CD14-positive monocyte (primary cell): Measurements from ENCODE around the gene SLC4A11. TPM values are rescaled to one million over a fixed set of nuclear protein-coding genes. Genes with fewer than 3 reads are reported as not detected.

Experiments used
- DNase-seq, 3 donors: peaks; one replicate each; pipeline ENCODE4 v3.0.0-alpha.2; 2011 to 2022
- H2AFZ ChIP-seq: 2 replicates; pipeline ENCODE4 v1.6.0; 2012; ENCODE audit warnings: mild to moderate bottlenecking, low read depth, low read length, inconsistent platforms; ENCODE audit not compliant: insufficient read depth, poor library complexity, severe bottlenecking
- H3K27ac ChIP-seq, 2 donors: 1 replicate in 1 of 2; 2 replicates in 1 of 2; pipeline ENCODE4 v1.5.1; 2012 to 2013; ENCODE audit warnings: low read length in 2 of 2, control low read depth in 1 of 2, inconsistent platforms in 1 of 2, low read depth in 1 of 2, mild to moderate bottlenecking in 1 of 2
- H3K27me3 ChIP-seq, 2 donors: one replicate each; pipeline versions ENCODE4 v1.6.0 to v1.6.1; 2011 to 2013; ENCODE audit warnings: low read length in 2 of 2; ENCODE audit not compliant: control insufficient read depth in 2 of 2, insufficient read depth in 2 of 2
- H3K36me3 ChIP-seq, 2 donors: replicated peaks in 1 of 2; 1 replicate in 1 of 2; 2 replicates in 1 of 2; pipeline versions ENCODE4 v1.5.1 to v1.6.1; 2012 to 2013; ENCODE audit warnings: low read length in 2 of 2, control low read depth in 1 of 2, inconsistent platforms in 1 of 2, mild to moderate bottlenecking in 1 of 2; ENCODE audit not compliant: insufficient read depth in 2 of 2, control insufficient read depth in 1 of 2
- H3K4me1 ChIP-seq, 2 donors: 1 replicate in 1 of 2; 2 replicates in 1 of 2; pipeline versions ENCODE4 v1.5.1 to v1.6.1; 2012 to 2013; ENCODE audit warnings: low read length in 2 of 2, control low read depth in 1 of 2, inconsistent platforms in 1 of 2, mild to moderate bottlenecking in 1 of 2, moderate library complexity in 1 of 2; ENCODE audit not compliant: insufficient read depth in 2 of 2, control insufficient read depth in 1 of 2
- H3K4me2 ChIP-seq: replicated peaks from 2 replicates; pipeline ENCODE3; 2012; ENCODE audit warnings: low read length, moderate library complexity, mild to moderate bottlenecking; ENCODE audit not compliant: poor library complexity, severe bottlenecking; ENCODE audit errors: extremely low read depth
- H3K4me3 ChIP-seq, 3 experiments: fragments of 200-600 bp in 1 of 3; sonication (generic) in 1 of 3; replicated peaks in 1 of 3; 1 replicate in 2 of 3; 2 replicates in 1 of 3; pipeline ENCODE4 v1.5.1; 2011 to 2013; ENCODE audit warnings: low read length in 3 of 3, mild to moderate bottlenecking in 3 of 3, control low read depth in 2 of 3, low read depth in 2 of 3, inconsistent platforms in 1 of 3, moderate library complexity in 1 of 3
- H3K79me2 ChIP-seq: 2 replicates; pipeline ENCODE4 v1.6.0; 2012; ENCODE audit warnings: mild to moderate bottlenecking, control low read depth, inconsistent platforms, low read length, moderate library complexity; ENCODE audit not compliant: insufficient read depth
- H3K9ac ChIP-seq: 2 replicates; pipeline ENCODE4 v1.6.0; 2017; ENCODE audit warnings: low read length, mild to moderate bottlenecking; ENCODE audit not compliant: insufficient read depth, poor library complexity, severe bottlenecking
- H3K9me3 ChIP-seq, 2 donors: replicated peaks in 1 of 2; 1 replicate in 1 of 2; 2 replicates in 1 of 2; pipeline versions ENCODE4 v1.5.1 to v1.6.1; 2012 to 2013; ENCODE audit warnings: low read length in 2 of 2, control low read depth in 1 of 2; ENCODE audit not compliant: control insufficient read depth in 1 of 2, insufficient read depth in 1 of 2
- H4K20me1 ChIP-seq: 2 replicates; pipeline ENCODE4 v1.6.0; 2012; ENCODE audit warnings: mild to moderate bottlenecking, low read length, control low read depth, moderate library complexity; ENCODE audit not compliant: insufficient read depth
- H3K27ac Mint-ChIP-seq, 7 donors: one replicate each; pipeline ENCODE4 v1.8.0; 2020; ENCODE audit warnings: mild to moderate bottlenecking in 7 of 7, mixed read lengths in 7 of 7, moderate library complexity in 6 of 7, inconsistent platforms in 2 of 7
- H3K27me3 Mint-ChIP-seq, 3 donors: one replicate each; pipeline ENCODE4 v1.8.0; 2021 to 2022; ENCODE audit warnings: low read depth in 3 of 3, mild to moderate bottlenecking in 3 of 3, mixed read lengths in 3 of 3, moderate library complexity in 3 of 3, inconsistent platforms in 1 of 3
- H3K36me3 Mint-ChIP-seq, 2 donors: one replicate each; pipeline ENCODE4 v1.8.0; 2020; ENCODE audit warnings: mixed read lengths in 2 of 2, inconsistent platforms in 1 of 2, mild to moderate bottlenecking in 1 of 2
- H3K4me1 Mint-ChIP-seq: one replicate; pipeline ENCODE4 v1.8.0; 2020; ENCODE audit warnings: mild to moderate bottlenecking, mixed read lengths
- H3K4me3 Mint-ChIP-seq, 2 donors: one replicate each; pipeline ENCODE4 v1.8.0; 2020; ENCODE audit warnings: mild to moderate bottlenecking in 2 of 2, mixed read lengths in 2 of 2, moderate library complexity in 1 of 2
- H3K9me3 Mint-ChIP-seq, 7 donors: one replicate each; pipeline ENCODE4 v1.8.0; 2020 to 2022; ENCODE audit warnings: mixed read lengths in 7 of 7, mild to moderate bottlenecking in 6 of 7, moderate library complexity in 6 of 7, inconsistent platforms in 2 of 7
- CTCF ChIP-seq: fragments of 200-600 bp; IDR thresholded peaks from one replicate; pipeline ENCODE4 v1.8.0; 2022; ENCODE audit warnings: antibody characterized with exemption, mild to moderate bottlenecking
- WGBS: methylation state at CpG from one replicate; pipeline ENCODE4 v1.1.5; 2013; ENCODE audit warnings: missing lambda C conversion rate; ENCODE audit not compliant: insufficient coverage; 5-methylcytosine and 5-hydroxymethylcytosine counted together
- intact Hi-C, 2 donors: fragments of 100-400 bp; cut with micrococcal nuclease; formaldehyde crosslinking; loops; one replicate each; pipeline versions ENCODE4 v1.15.0 to v1.15.1; 2023
- polyA plus RNA-seq, 3 donors: library from polyadenylated mRNA; depleted of rRNA in 1 of 3; unstranded in 2 of 3; stranded (reverse) in 1 of 3; fragments of 300-500 nt in 2 of 3; fragments of >200 nt in 1 of 3; fragmentation: Illumina TruSeq in 2 of 3; gene quantifications; 1 replicate in 2 of 3; 2 replicates in 1 of 3; pipeline ENCODE4 v1.2.3, GENCODE V29; 2012 to 2021

Gene SLC4A11
- polyA plus RNA-seq, 3 donors: 0.11 to 0.33 TPM; not detected in 1

DNA sequence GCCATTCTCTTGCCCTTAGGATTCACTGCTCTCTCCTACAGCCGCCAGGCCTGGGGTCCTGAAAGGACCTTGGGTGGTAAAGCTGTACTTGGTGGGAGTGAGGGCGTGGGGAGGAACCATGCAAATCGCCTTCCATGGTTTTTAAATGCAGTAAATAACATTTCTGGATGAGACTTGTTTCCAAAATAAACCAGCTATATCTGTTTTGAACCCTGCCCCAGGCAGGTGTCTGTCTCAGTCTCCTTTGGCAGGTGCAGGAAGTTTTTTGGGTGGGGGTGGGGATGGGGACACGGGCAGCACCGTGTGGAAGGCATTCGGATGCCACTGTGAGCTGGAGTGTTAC lies 15.4 kb downstream of the SLC4A11 start:
- no peak for TF ChIP-seq CTCF
- H3K9me3 ChIP-seq: no peaks in the 10 kb centered on the region
- Mint-ChIP-seq H3K4me3 (no peak overlapping the region), H3K36me3 (peaks cover 45 to 67% of the 10 kb centered on the region in 2 donors), H3K9me3 (no peaks in the 10 kb centered on the region), H3K27me3 (peaks cover 0 to 3% (median 0%) of the 10 kb centered on the region in 3 donors), H3K27ac (peak overlapping the region in 1 of 7 donors; percentile 16), H3K4me1 (peaks cover 6% of the 10 kb centered on the region)
- H3K9ac ChIP-seq: no peak overlapping the region
- peaks cover 31 to 55% of the 10 kb centered on the region in 2 donors for H3K36me3 ChIP-seq
- no peak overlapping the region for H3K4me3 ChIP-seq
- no peak overlapping the region for H2AFZ ChIP-seq
- no peak overlapping the region for H3K4me2 ChIP-seq
- H3K27ac ChIP-seq: no peak overlapping the region
- no peaks in the 10 kb centered on the region for H4K20me1 ChIP-seq
- no peaks in the 10 kb centered on the region for H3K79me2 ChIP-seq
- H3K27me3 ChIP-seq: no peaks in the 10 kb centered on the region
- 69% methylated on average over 5 of the region's 6 CpGs for WGBS
- intact Hi-C loops: no loop called here
- no peak for DNase-seq
- H3K4me1 ChIP-seq: peaks cover 0 to 6% of the 10 kb centered on the region in 2 donors

GRCh38 chr20:3222635-3223600 lies 16.1 kb downstream of the SLC4A11 start:
- no peaks in the 10 kb centered on the region for H3K9me3 ChIP-seq
- H2AFZ ChIP-seq: no peak overlapping the region
- no peak overlapping the region for H3K4me2 ChIP-seq
- H3K27ac ChIP-seq: no peak overlapping the region
- H3K9me3 Mint-ChIP-seq: no peaks in the 10 kb centered on the region
- no peak overlapping the region for H3K4me3 Mint-ChIP-seq
- H3K4me1 Mint-ChIP-seq: peaks cover 7% of the 10 kb centered on the region
- DNase-seq: no peak
- peak overlapping the region in 2 of 7 donors; percentile 6 to 16 for H3K27ac Mint-ChIP-seq
- H3K36me3 ChIP-seq: peaks cover 31 to 55% of the 10 kb centered on the region in 2 donors
- TF ChIP-seq CTCF: no peak
- H3K4me3 ChIP-seq: no peak overlapping the region
- H3K27me3 Mint-ChIP-seq: peaks cover 0 to 3% (median 0%) of the 10 kb centered on the region in 3 donors
- H3K27me3 ChIP-seq: no peaks in the 10 kb centered on the region
- no peaks in the 10 kb centered on the region for H4K20me1 ChIP-seq
- 22% methylated on average over 22 of the region's 25 CpGs for WGBS
- no peaks in the 10 kb centered on the region for H3K79me2 ChIP-seq
- peaks cover 45 to 67% of the 10 kb centered on the region in 2 donors for H3K36me3 Mint-ChIP-seq
- intact Hi-C loops: no loop called here
- H3K4me1 ChIP-seq: peaks cover 5 to 12% of the 10 kb centered on the region in 2 donors
- no peak overlapping the region for H3K9ac ChIP-seq
